Measurements from ENCODE around the gene DDX20.

DNA sequence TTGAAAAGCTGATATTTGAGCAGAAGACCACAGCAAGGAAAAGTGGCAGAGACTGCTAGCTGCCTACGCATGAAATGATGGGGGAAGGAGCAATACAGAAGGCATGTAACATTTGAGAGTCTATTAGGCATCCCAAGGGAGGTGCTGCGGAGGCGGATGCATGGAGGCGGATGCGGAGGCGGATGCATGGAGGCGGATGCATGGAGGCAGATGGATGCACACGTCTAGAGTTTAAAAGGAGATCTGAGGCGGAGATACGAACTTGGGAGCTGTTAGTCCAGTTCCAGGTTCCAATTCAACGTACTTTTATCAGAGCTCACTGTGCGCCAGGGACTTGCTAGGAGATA is 744 bp upstream of the DDX20 start:
- TF ChIP-seq POLR2A (IDR thresholded peaks at IDR 0.05; ENCODE audit: low read depth, low read length), result no peak
- TF ChIP-seq SPI1 (IDR thresholded peaks at IDR 0.05; ENCODE audit: low read depth, low read length), result no peak

Measured in GM12891 (cell line).